CD8-positive, alpha-beta memory T cell (primary cell): ENCODE data around the gene FKRP. TPM values are rescaled to one million over a fixed set of nuclear protein-coding genes. Genes with fewer than 3 reads are reported as not detected.

Experiments
- CTCF ChIA-PET: fragments of 350-600 bp; sonication (Branson Sonifier 250); formaldehyde crosslinking; loops from one replicate; lab custom pipeline; 2021; ENCODE audit warnings: antibody characterized with exemption; lab: Charles Lee
- POLR2A ChIA-PET: fragments of 350-600 bp; sonication (Branson Sonifier 250); formaldehyde crosslinking; loops from one replicate; lab custom pipeline; 2021; ENCODE audit warnings: antibody characterized with exemption; lab: Charles Lee
- DNase-seq, 5 donors: peaks; one replicate each; pipeline versions ENCODE4 v3.0.0 to v3.0.0-alpha.2; 2020 to 2022; ENCODE audit warnings: mixed read lengths in 1 of 5
- H3K27ac ChIP-seq: one replicate; pipeline ENCODE4 v1.7.0; 2013; ENCODE audit warnings: low read depth, mild to moderate bottlenecking, low read length, moderate library complexity
- H3K27me3 ChIP-seq: 2 replicates; pipeline ENCODE4 v1.7.0; 2013; ENCODE audit warnings: low read length, mild to moderate bottlenecking; ENCODE audit not compliant: insufficient read depth, poor library complexity, severe bottlenecking
- H3K36me3 ChIP-seq: 2 replicates; pipeline ENCODE4 v1.7.0; 2013; ENCODE audit warnings: mild to moderate bottlenecking, low read length, moderate library complexity; ENCODE audit not compliant: insufficient read depth
- H3K4me1 ChIP-seq: 2 replicates; pipeline ENCODE4 v1.7.0; 2013; ENCODE audit warnings: mild to moderate bottlenecking, low read length, moderate library complexity; ENCODE audit not compliant: insufficient read depth
- H3K4me3 ChIP-seq: 2 replicates; pipeline ENCODE4 v1.7.0; 2013; ENCODE audit warnings: mild to moderate bottlenecking, low read length
- H3K9me3 ChIP-seq: 2 replicates; pipeline ENCODE4 v1.7.0; 2013; ENCODE audit warnings: mild to moderate bottlenecking, low read length
- H3K27ac Mint-ChIP-seq, 8 donors: one replicate each; pipeline ENCODE4 v1.8.0; 2020 to 2021; ENCODE audit warnings: mixed read lengths in 8 of 8, mild to moderate bottlenecking in 6 of 8, inconsistent platforms in 3 of 8, moderate library complexity in 3 of 8
- H3K27me3 Mint-ChIP-seq, 2 donors: one replicate each; pipeline ENCODE4 v1.8.0; 2020 to 2021; ENCODE audit warnings: mixed read lengths in 2 of 2, mild to moderate bottlenecking in 1 of 2, moderate library complexity in 1 of 2
- H3K36me3 Mint-ChIP-seq, 3 donors: one replicate each; pipeline ENCODE4 v1.8.0; 2020 to 2021; ENCODE audit warnings: mixed read lengths in 3 of 3, inconsistent platforms in 1 of 3, mild to moderate bottlenecking in 1 of 3
- H3K4me1 Mint-ChIP-seq, 3 donors: one replicate each; pipeline ENCODE4 v1.8.0; 2020 to 2021; ENCODE audit warnings: mixed read lengths in 3 of 3, inconsistent platforms in 1 of 3, mild to moderate bottlenecking in 1 of 3
- H3K4me3 Mint-ChIP-seq, 7 donors: one replicate each; pipeline ENCODE4 v1.8.0; 2020 to 2021; ENCODE audit warnings: mixed read lengths in 7 of 7, mild to moderate bottlenecking in 6 of 7, moderate library complexity in 4 of 7, inconsistent platforms in 2 of 7
- H3K9me3 Mint-ChIP-seq, 5 donors: one replicate each; pipeline ENCODE4 v1.8.0; 2020 to 2022; ENCODE audit warnings: mixed read lengths in 5 of 5, mild to moderate bottlenecking in 3 of 5, moderate library complexity in 2 of 5, inconsistent platforms in 1 of 5
- polyA plus RNA-seq: library from polyadenylated mRNA; unstranded; fragments of 300-500 nt; fragmentation: Illumina TruSeq; gene quantifications from one replicate; pipeline ENCODE4 v1.2.3, GENCODE V29; 2021
- total RNA-seq, 2 experiments: library from RNA; stranded (reverse); gene quantifications; one replicate each; pipeline ENCODE4 v1.2.3, GENCODE V29; 2021

The FKRP gene
- total and polyA plus RNA-seq, 3 experiments from 2014 or later, result 6.4 to 24.4 (median 21.6) TPM

- peaks cover 64% of the 10 kb centered on the region for H3K36me3 ChIP-seq
- no peaks in the 10 kb centered on the region for H3K27me3 ChIP-seq
- peak overlapping the region; percentile 33 for H3K27ac ChIP-seq
- peaks cover 10 to 17% (median 12%) of the 10 kb centered on the region in 3 donors for H3K4me1 Mint-ChIP-seq
- DNase-seq, result no peak
- CTCF ChIA-PET, result interaction anchor here (0.6 to 6.3 kb wide), 4 partner anchors 11 to 111 kb away, joined by 3 to 124 read pairs (median 14); no protein-coding TSS in a partner anchor
- H3K9me3 ChIP-seq, result no peaks in the 10 kb centered on the region
- H3K4me3 Mint-ChIP-seq, result peak overlapping the region in 1 of 7 donors; percentile 16
- H3K9me3 Mint-ChIP-seq, result no peaks in the 10 kb centered on the region
- H3K27me3 Mint-ChIP-seq, result no peaks in the 10 kb centered on the region
- H3K4me3 ChIP-seq, result no peak overlapping the region
- POLR2A ChIA-PET, result interaction anchor here (0.5 to 1.1 kb wide), 2 partner anchors 16 to 20 kb away, joined by 3 read pairs; no protein-coding TSS in a partner anchor
- H3K27ac Mint-ChIP-seq, result no peak overlapping the region
- H3K36me3 Mint-ChIP-seq, result peaks cover 0 to 85% (median 6%) of the 10 kb centered on the region in 3 donors
- peaks cover 6% of the 10 kb centered on the region for H3K4me1 ChIP-seq
Observed at GRCh38 chr19:46730187-46730586, 15.7 kb upstream of the FKRP start.

GRCh38 chr19:46730595-46730994, 15.3 kb upstream of the FKRP start:
- Mint-ChIP-seq H3K27me3 (no peaks in the 10 kb centered on the region), H3K4me3 (no peak overlapping the region), H3K4me1 (peaks cover 10 to 17% (median 12%) of the 10 kb centered on the region in 3 donors), H3K9me3 (no peaks in the 10 kb centered on the region), H3K36me3 (peaks cover 0 to 85% (median 6%) of the 10 kb centered on the region in 3 donors), H3K27ac (peak overlapping the region in 1 of 8 donors; percentile 42)
- POLR2A ChIA-PET, result interaction anchor here (0.6 to 1.1 kb wide), 2 partner anchors 17 to 88 kb away, joined by 3 read pairs; no protein-coding TSS in a partner anchor
- H3K27ac ChIP-seq, result peak overlapping the region; percentile 33
- CTCF ChIA-PET, result interaction anchor here (0.6 to 6.3 kb wide), 3 partner anchors 23 to 110 kb away, joined by 3 to 124 read pairs (median 10); no protein-coding TSS in a partner anchor
- no peak overlapping the region for H3K4me3 ChIP-seq
- H3K4me1 ChIP-seq, result peaks cover 6% of the 10 kb centered on the region
- no peaks in the 10 kb centered on the region for H3K9me3 ChIP-seq
- DNase-seq, result no peak
- H3K36me3 ChIP-seq, result peaks cover 64% of the 10 kb centered on the region
- H3K27me3 ChIP-seq, result no peaks in the 10 kb centered on the region

GRCh38 chr19:46731007-46731501, 14.8 kb upstream of the FKRP start:
- ChIA-PET POLR2A (interaction anchor here (0.6 to 1.1 kb wide), 2 partner anchors 17 to 88 kb away, joined by 3 read pairs; no protein-coding TSS in a partner anchor), CTCF (interaction anchor here (2.6 to 6.3 kb wide), 2 partner anchors 23 to 26 kb away, joined by 10 to 124 read pairs; no protein-coding TSS in a partner anchor)
- no peaks in the 10 kb centered on the region for H3K27me3 ChIP-seq
- Mint-ChIP-seq H3K36me3 (peaks cover 0 to 82% (median 5%) of the 10 kb centered on the region in 3 donors), H3K4me1 (peaks cover 10 to 17% (median 12%) of the 10 kb centered on the region in 3 donors), H3K27ac (no peak overlapping the region), H3K27me3 (no peaks in the 10 kb centered on the region), H3K4me3 (no peak overlapping the region), H3K9me3 (no peaks in the 10 kb centered on the region)
- peak overlapping the region; percentile 33 for H3K27ac ChIP-seq
- peaks cover 62% of the 10 kb centered on the region for H3K36me3 ChIP-seq
- peaks cover 6% of the 10 kb centered on the region for H3K4me1 ChIP-seq
- no peak overlapping the region for H3K4me3 ChIP-seq
- H3K9me3 ChIP-seq, result no peaks in the 10 kb centered on the region
- no peak for DNase-seq

DNA sequence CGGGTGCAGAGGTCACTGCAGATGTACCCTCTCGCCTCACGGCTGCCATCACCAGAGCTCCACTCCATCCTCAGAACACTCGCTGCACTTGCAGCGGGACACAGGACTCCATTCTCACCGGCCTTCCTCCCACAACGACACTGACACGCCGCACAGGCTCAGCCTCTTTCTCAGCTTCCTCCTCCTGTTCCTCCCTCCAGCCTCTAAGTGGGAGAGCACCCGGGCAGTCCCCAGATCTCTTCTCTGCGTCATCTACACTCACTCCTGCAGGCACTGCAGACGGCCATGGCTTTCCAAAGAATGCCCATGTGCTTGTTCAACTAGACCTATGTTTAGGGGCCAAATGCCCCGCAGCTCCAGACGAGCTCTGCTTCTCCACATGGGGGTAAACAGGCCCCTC, 14.3 kb upstream of the FKRP start:
- Histone ChIP-seq H3K27ac (peak overlapping the region; percentile 24), H3K9me3 (no peaks in the 10 kb centered on the region), H3K4me3 (no peak overlapping the region), H3K4me1 (peaks cover 6% of the 10 kb centered on the region), H3K36me3 (peaks cover 58% of the 10 kb centered on the region), H3K27me3 (no peaks in the 10 kb centered on the region)
- Mint-ChIP-seq H3K4me3 (no peak overlapping the region), H3K27me3 (no peaks in the 10 kb centered on the region), H3K4me1 (peaks cover 9 to 17% (median 10%) of the 10 kb centered on the region in 3 donors), H3K27ac (no peak overlapping the region), H3K36me3 (peaks cover 0 to 79% (median 2%) of the 10 kb centered on the region in 3 donors), H3K9me3 (no peaks in the 10 kb centered on the region)
- ChIA-PET POLR2A (no interaction called here), CTCF (interaction anchor here (6.3 kb wide), 1 partner anchor 27 kb away, joined by 124 read pairs; no protein-coding TSS in a partner anchor)
- no peak for DNase-seq

GRCh38 chr19:46732172-46732938, 13.5 kb upstream of the FKRP start:
- DNase-seq, result no peak
- H3K27me3 ChIP-seq, result no peaks in the 10 kb centered on the region
- Mint-ChIP-seq H3K4me3 (no peak overlapping the region), H3K27ac (peak overlapping the region in 1 of 8 donors; percentile 17), H3K27me3 (no peaks in the 10 kb centered on the region), H3K9me3 (no peaks in the 10 kb centered on the region), H3K4me1 (peaks cover 9 to 17% (median 10%) of the 10 kb centered on the region in 3 donors), H3K36me3 (peaks cover 0 to 79% (median 2%) of the 10 kb centered on the region in 3 donors)
- H3K36me3 ChIP-seq, result peaks cover 56% of the 10 kb centered on the region
- H3K4me1 ChIP-seq, result peaks cover 6% of the 10 kb centered on the region
- no peak overlapping the region for H3K27ac ChIP-seq
- H3K4me3 ChIP-seq, result no peak overlapping the region
- POLR2A ChIA-PET, result no interaction called here
- H3K9me3 ChIP-seq, result no peaks in the 10 kb centered on the region
- CTCF ChIA-PET, result interaction anchor here (3.5 to 6.3 kb wide), 2 partner anchors 28 kb away, joined by 16 to 124 read pairs; no protein-coding TSS in a partner anchor

DNA sequence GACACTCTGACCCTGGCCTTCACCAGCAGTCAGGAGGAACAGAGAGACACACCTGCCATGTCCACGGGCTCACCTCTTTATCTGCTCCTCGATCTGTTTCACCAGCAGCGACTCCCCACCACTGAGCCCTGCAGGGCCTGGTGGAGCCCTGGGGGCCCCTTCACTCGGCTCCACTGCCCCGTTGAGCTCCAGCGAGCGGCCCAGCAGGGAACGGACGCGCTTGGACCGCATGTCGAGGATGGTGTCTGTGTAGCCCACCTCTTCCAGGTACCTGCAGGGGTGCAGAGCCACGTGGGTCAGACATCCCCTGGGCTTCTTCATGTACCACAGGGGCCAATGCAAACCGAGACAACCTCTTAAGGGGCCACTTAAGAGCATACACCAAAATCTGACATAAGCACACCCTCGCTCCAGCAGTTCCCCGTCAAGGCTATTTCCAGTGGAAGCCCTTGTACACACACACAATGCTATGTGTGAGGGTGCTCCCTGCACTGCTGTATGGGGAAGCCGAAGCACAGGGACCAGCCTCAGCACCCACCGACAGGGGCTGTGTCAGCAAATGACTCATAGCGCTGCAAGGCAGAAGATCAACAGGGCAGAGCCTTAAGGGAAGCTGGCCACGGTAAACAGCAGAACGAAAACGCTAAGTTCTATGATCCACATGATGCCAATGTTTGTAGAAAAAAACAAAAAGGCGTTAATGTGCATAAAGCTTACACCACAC, 12.7 kb upstream of the FKRP start:
- Histone ChIP-seq H3K36me3 (peaks cover 48% of the 10 kb centered on the region), H3K27me3 (no peaks in the 10 kb centered on the region), H3K27ac (no peak overlapping the region), H3K4me1 (peaks cover 6% of the 10 kb centered on the region), H3K4me3 (no peak overlapping the region), H3K9me3 (no peaks in the 10 kb centered on the region)
- Mint-ChIP-seq H3K27me3 (no peaks in the 10 kb centered on the region), H3K36me3 (peaks cover 0 to 85% (median 4%) of the 10 kb centered on the region in 3 donors), H3K4me3 (no peak overlapping the region), H3K27ac (no peak overlapping the region), H3K9me3 (no peaks in the 10 kb centered on the region), H3K4me1 (peaks cover 9 to 17% (median 10%) of the 10 kb centered on the region in 3 donors)
- DNase-seq, result no peak
- ChIA-PET POLR2A (interaction anchor here (0.5 kb wide), 1 partner anchor 654 kb away, joined by 3 read pairs; no protein-coding TSS in a partner anchor), CTCF (interaction anchor here (3.5 kb wide), 1 partner anchor 29 kb away, joined by 16 read pairs; no protein-coding TSS in a partner anchor)

DNA sequence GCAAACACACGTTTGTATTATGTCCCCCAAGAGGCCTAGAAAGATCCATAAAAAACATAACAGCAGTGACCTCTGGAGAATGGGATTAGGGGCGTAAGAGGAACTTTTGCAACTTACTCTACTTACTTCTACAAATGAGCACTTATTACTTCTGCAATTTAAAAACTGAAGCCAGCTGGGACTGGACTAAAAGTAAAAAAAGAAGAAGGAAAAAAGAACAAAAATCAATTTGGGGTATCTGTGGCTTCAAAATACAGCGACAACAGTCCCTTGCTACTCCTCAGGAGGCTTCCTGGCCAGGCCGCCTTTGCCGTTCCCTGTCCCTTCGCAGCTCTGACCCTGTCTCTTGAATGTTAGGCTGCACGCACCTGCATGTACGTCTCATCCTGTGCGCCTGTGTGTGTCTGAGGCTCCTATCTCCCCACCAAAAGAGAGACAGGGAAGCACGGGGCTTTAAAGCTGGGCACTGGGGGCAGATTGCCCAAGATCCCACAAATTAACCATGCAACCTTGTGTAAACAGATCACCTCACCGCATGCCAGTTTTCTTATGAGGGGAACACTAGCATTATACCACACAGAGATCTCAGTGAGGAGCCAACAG, 12.1 kb upstream of the FKRP start:
- no peak overlapping the region for H3K27ac ChIP-seq
- DNase-seq, result no peak
- Mint-ChIP-seq H3K36me3 (peaks cover 0 to 86% (median 4%) of the 10 kb centered on the region in 3 donors), H3K27ac (no peak overlapping the region), H3K4me1 (peaks cover 5 to 14% (median 6%) of the 10 kb centered on the region in 3 donors), H3K4me3 (no peak overlapping the region), H3K9me3 (no peaks in the 10 kb centered on the region), H3K27me3 (no peaks in the 10 kb centered on the region)
- ChIA-PET POLR2A (no interaction called here), CTCF (interaction anchor here (3.5 kb wide), 1 partner anchor 30 kb away, joined by 16 read pairs; no protein-coding TSS in a partner anchor)
- no peaks in the 10 kb centered on the region for H3K27me3 ChIP-seq
- H3K36me3 ChIP-seq, result peaks cover 48% of the 10 kb centered on the region
- H3K4me1 ChIP-seq, result peaks cover under 1% of the 10 kb centered on the region
- no peak overlapping the region for H3K4me3 ChIP-seq
- H3K9me3 ChIP-seq, result no peaks in the 10 kb centered on the region
